Smooth muscle cell (in vitro differentiated cells): ENCODE measurements around the gene SOX1. TPM values are rescaled to one million over a fixed set of nuclear protein-coding genes. Genes with fewer than 3 reads are reported as not detected.
A peak's percentile ranks its signal among the peaks of the same experiment; 100 is the strongest.

Source experiments
- DNase-seq: peaks from one replicate; lab custom pipeline; 2025; ENCODE audit not compliant: unreplicated experiment; lab: John Stamatoyannopoulos, UW
- H2AFZ ChIP-seq: fragments of 200-600 bp; sonication (generic); 2 replicates; pipeline ENCODE4 v1.6.0; 2016; ENCODE audit warnings: antibody characterized with exemption, low read depth, mild to moderate bottlenecking
- H3F3A ChIP-seq: fragments of 200-600 bp; sonication (generic); 2 replicates; pipeline ENCODE4 v1.6.0; 2017; ENCODE audit warnings: antibody characterized with exemption, low read depth
- H3K27ac ChIP-seq: fragments of 200-600 bp; sonication (generic); 2 replicates; pipeline ENCODE4 v1.5.1; 2016; ENCODE audit warnings: low read depth, mild to moderate bottlenecking
- H3K27me3 ChIP-seq: fragments of 200-600 bp; sonication (generic); 2 replicates; pipeline ENCODE4 v1.6.1; 2016; ENCODE audit warnings: low read depth, mild to moderate bottlenecking
- H3K36me3 ChIP-seq: fragments of 200-600 bp; sonication (generic); 2 replicates; pipeline ENCODE4 v1.5.1; 2016; ENCODE audit warnings: low read depth
- H3K4me1 ChIP-seq: fragments of 200-600 bp; sonication (generic); 2 replicates; pipeline ENCODE4 v1.5.1; 2016; ENCODE audit warnings: low read depth
- H3K4me2 ChIP-seq: fragments of 200-600 bp; sonication (generic); 2 replicates; pipeline ENCODE4 v1.6.0; 2016; ENCODE audit warnings: mild to moderate bottlenecking
- H3K4me3 ChIP-seq: fragments of 200-600 bp; sonication (generic); 2 replicates; pipeline ENCODE4 v1.5.1; 2016; ENCODE audit warnings: mild to moderate bottlenecking
- H3K79me2 ChIP-seq: fragments of 200-600 bp; sonication (generic); 2 replicates; pipeline ENCODE4 v1.6.0; 2016; ENCODE audit warnings: low read depth, mild to moderate bottlenecking
- H3K9ac ChIP-seq: fragments of 200-600 bp; sonication (generic); 2 replicates; pipeline ENCODE4 v1.6.0; 2016; ENCODE audit warnings: low read depth
- H3K9me3 ChIP-seq: fragments of 200-600 bp; sonication (generic); replicated peaks from 2 replicates; pipeline ENCODE4 v1.5.1; 2016; ENCODE audit warnings: low read depth
- H4K20me1 ChIP-seq: fragments of 200-600 bp; sonication (generic); 2 replicates; pipeline ENCODE4 v1.6.0; 2016; ENCODE audit warnings: low read depth
- WGBS: methylation state at CpG from one replicate; pipeline ENCODE4 v1.1.7; 2016; ENCODE audit warnings: low lambda C conversion rate; 5-methylcytosine and 5-hydroxymethylcytosine counted together
- polyA plus RNA-seq: library from polyadenylated mRNA; unstranded; fragments of >200 nt; fragmentation: Nextera tagmentation; extraction: Ambion mirVana; gene quantifications from 2 replicates; pipeline ENCODE4 v1.2.1, GENCODE V29; 2016
- total RNA-seq: library from RNA; depleted of rRNA; stranded (reverse); fragments of >200 nt; gene quantifications from 2 replicates; pipeline ENCODE4 v1.2.3, GENCODE V29; 2014
- TF ChIP-seq, protein P1 (sequence below): fragments of 200-600 bp; sonication (generic); IDR thresholded peaks from 2 replicates; pipeline ENCODE4 v1.5.1; 2017; ENCODE audit warnings: borderline replicate concordance, mild to moderate bottlenecking, antibody characterized with exemption; ENCODE audit not compliant: insufficient read depth, poor library complexity, severe bottlenecking

SOX1 gene
- total RNA-seq = not detected in 2 replicates
- not detected in 2 replicates for polyA plus RNA-seq

DNA sequence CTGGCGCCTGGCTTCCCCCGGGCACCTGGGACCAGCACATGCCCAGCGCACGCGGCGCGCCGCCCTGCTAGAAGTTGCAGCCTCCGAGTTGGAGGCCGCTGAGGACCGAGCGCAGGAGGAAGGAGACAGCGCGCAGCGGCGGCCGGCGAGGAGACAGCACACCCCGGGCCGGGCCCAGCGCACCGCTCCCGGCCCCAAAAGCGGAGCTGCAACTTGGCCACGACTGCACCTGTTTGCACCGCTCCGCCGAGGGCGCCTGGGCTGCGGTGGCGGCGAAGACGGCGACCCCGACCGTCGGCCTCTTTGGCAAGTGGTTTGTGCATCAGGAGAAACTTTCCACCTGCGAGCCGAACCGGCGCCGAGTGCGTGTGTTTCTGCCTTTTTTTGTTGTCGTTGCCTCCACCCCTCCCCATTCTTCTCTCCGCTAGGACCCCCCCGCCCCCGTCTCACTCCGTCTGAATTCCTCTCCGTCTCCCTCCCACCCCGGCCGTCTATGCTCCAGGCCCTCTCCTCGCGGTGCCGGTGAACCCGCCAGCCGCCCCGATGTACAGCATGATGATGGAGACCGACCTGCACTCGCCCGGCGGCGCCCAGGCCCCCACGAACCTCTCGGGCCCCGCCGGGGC, at the start of gene SOX1:
Gene SOX1 (plus strand): TSS at position 34 of the 626 bp plus-strand sequence. CDS start 510 bp downstream, at position 544.
- Histone ChIP-seq H3K36me3 (no peaks in the 10 kb centered on the region), H3K79me2 (no peaks in the 10 kb centered on the region), H3K4me1 (peaks cover 28% of the 10 kb centered on the region), H3K9ac (no peak within 1 kb of the TSS), H4K20me1 (no peaks in the 10 kb centered on the region), H3K4me2 (peak within 1 kb of the TSS; percentile 81), H3F3A (no peaks in the 10 kb centered on the region), H3K27ac (no peak within 1 kb of the TSS), H3K4me3 (peak within 1 kb of the TSS; percentile 38), H2AFZ (no peak within 1 kb of the TSS), H3K9me3 (no peaks in the 10 kb centered on the region), H3K27me3 (peaks cover 92% of the 10 kb centered on the region)
- TF ChIP-seq, protein P1, sequence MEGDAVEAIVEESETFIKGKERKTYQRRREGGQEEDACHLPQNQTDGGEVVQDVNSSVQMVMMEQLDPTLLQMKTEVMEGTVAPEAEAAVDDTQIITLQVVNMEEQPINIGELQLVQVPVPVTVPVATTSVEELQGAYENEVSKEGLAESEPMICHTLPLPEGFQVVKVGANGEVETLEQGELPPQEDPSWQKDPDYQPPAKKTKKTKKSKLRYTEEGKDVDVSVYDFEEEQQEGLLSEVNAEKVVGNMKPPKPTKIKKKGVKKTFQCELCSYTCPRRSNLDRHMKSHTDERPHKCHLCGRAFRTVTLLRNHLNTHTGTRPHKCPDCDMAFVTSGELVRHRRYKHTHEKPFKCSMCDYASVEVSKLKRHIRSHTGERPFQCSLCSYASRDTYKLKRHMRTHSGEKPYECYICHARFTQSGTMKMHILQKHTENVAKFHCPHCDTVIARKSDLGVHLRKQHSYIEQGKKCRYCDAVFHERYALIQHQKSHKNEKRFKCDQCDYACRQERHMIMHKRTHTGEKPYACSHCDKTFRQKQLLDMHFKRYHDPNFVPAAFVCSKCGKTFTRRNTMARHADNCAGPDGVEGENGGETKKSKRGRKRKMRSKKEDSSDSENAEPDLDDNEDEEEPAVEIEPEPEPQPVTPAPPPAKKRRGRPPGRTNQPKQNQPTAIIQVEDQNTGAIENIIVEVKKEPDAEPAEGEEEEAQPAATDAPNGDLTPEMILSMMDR = no peak
- 2% methylated on average over 43 of the region's 66 CpGs for WGBS
- DNase-seq = no peak

- TF ChIP-seq, protein P1 = no peak
- H3K27me3 ChIP-seq = no peaks in the 10 kb centered on the region
- no peak overlapping the region for H3K9ac ChIP-seq
- H3K27ac ChIP-seq = no peak overlapping the region
- H3K79me2 ChIP-seq = no peaks in the 10 kb centered on the region
- H3F3A ChIP-seq = no peaks in the 10 kb centered on the region
- H3K9me3 ChIP-seq = peaks cover 3% of the 10 kb centered on the region
- H3K4me3 ChIP-seq = no peak overlapping the region
- H4K20me1 ChIP-seq = no peaks in the 10 kb centered on the region
- H3K36me3 ChIP-seq = no peaks in the 10 kb centered on the region
- H3K4me1 ChIP-seq = no peaks in the 10 kb centered on the region
- no peak overlapping the region for H3K4me2 ChIP-seq
- H2AFZ ChIP-seq = no peak overlapping the region
- no peak for DNase-seq
- WGBS = 90% methylated on average over 11 of the region's 11 CpGs
Measured at GRCh38 chr13:112024577-112024976, 42.4 kb upstream of the SOX1 start.

DNA sequence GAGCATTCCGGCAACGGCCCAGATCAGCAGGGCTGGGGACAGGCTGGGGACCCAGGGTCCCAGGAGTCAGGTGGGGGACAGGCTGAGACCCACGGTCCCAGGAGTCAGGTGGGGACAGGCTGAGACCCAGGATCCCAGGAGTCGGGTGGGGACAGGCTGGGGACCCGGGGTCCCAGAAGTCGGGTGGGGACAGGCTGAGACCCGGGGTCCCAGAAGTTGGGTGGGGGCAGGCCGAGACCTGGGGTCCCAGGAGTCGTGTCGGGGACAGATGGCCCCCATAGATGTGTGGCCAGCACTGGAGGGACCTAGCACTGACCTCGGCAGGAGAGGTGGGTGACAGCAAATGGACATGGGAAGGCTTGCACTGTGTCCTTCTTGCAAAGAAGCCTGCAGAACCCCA, 39.7 kb upstream of the SOX1 start:
- WGBS = 90% methylated on average over 11 of the region's 11 CpGs

More for the DNA sequence above, 39.7 kb upstream of the SOX1 start:
- TF ChIP-seq, protein P1 = no peak
- Histone ChIP-seq H3K36me3 (no peaks in the 10 kb centered on the region), H3K4me2 (no peak overlapping the region), H3F3A (no peaks in the 10 kb centered on the region), H3K27me3 (no peaks in the 10 kb centered on the region), H2AFZ (no peak overlapping the region), H3K27ac (no peak overlapping the region), H4K20me1 (no peaks in the 10 kb centered on the region), H3K9ac (no peak overlapping the region), H3K4me3 (no peak overlapping the region), H3K4me1 (no peaks in the 10 kb centered on the region), H3K9me3 (no peaks in the 10 kb centered on the region), H3K79me2 (no peaks in the 10 kb centered on the region)
- no peak for DNase-seq
